IMR-90 (cell line): ENCODE measurements around the gene PRKN. TPM values are rescaled to one million over a fixed set of nuclear protein-coding genes. Genes with fewer than 3 reads are reported as not detected.
A peak's percentile ranks its signal among the peaks of the same experiment; 100 is the strongest.

Source experiments
- ATAC-seq: fragments of 200-7000 bp; cut with Tn5 transposase; 2 replicates; pipeline ENCODE4 v1.9.1; 2020; ENCODE audit warnings: low read depth, mild to moderate bottlenecking, moderate library complexity
- BruUV-seq: library from RNA; stranded (reverse); fragments of 400-500 nt; replicated peaks from 2 replicates; lab custom pipeline; 2021; lab: Mats Ljungman, UMichigan
- CTCF ChIA-PET: fragments of 300-600 bp; formaldehyde crosslinking; extraction: SDS; loops from one replicate; lab custom pipeline; 2021; ENCODE audit warnings: antibody characterized with exemption; lab: Yijun Ruan, JAX
- POLR2A ChIA-PET: fragments of 300-600 bp; sonication (Branson Sonifier 250); formaldehyde crosslinking; loops from one replicate; lab custom pipeline; 2022; ENCODE audit warnings: antibody characterized with exemption; ENCODE audit not compliant: unreplicated experiment; lab: Charles Lee
- DNase-seq: peaks from one replicate; pipeline ENCODE4 v3.0.0; 2013
- H2AFZ ChIP-seq: replicated peaks from 2 replicates; pipeline ENCODE3; 2013; ENCODE audit warnings: low read length, mild to moderate bottlenecking; ENCODE audit not compliant: poor library complexity
- H2AK5ac ChIP-seq: 2 replicates; pipeline ENCODE4 v1.6.1; 2013; ENCODE audit warnings: low read depth, low read length, inconsistent platforms
- H2AK9ac ChIP-seq: replicated peaks from 2 replicates; pipeline ENCODE3; 2013; ENCODE audit warnings: mild to moderate bottlenecking, low read depth, low read length, moderate library complexity; ENCODE audit not compliant: poor library complexity
- H2BK120ac ChIP-seq: 2 replicates; pipeline ENCODE4 v1.6.1; 2013; ENCODE audit warnings: low read depth, low read length, inconsistent platforms
- H2BK15ac ChIP-seq: 3 replicates; pipeline ENCODE4 v1.6.1; 2013; ENCODE audit warnings: low read depth, low read length, inconsistent platforms
- H2BK20ac ChIP-seq: 2 replicates; pipeline ENCODE4 v1.6.1; 2013; ENCODE audit warnings: low read depth, mild to moderate bottlenecking, inconsistent platforms, low read length, moderate library complexity
- H2BK5ac ChIP-seq: 2 replicates; pipeline ENCODE4 v1.6.1; 2013; ENCODE audit warnings: mild to moderate bottlenecking, low read depth, low read length, inconsistent platforms; ENCODE audit not compliant: poor library complexity, severe bottlenecking
- H3K14ac ChIP-seq: replicated peaks from 2 replicates; pipeline ENCODE4 v1.6.1; 2013; ENCODE audit warnings: low read depth, low read length, inconsistent platforms
- H3K18ac ChIP-seq: 2 replicates; pipeline ENCODE4 v1.6.1; 2013; ENCODE audit warnings: low read depth, low read length, control low read depth
- H3K23ac ChIP-seq: 2 replicates; pipeline ENCODE4 v1.6.1; 2013; ENCODE audit warnings: low read depth, low read length, inconsistent platforms
- H3K27ac ChIP-seq: 2 replicates; pipeline ENCODE4 v1.5.1; 2013; ENCODE audit warnings: mild to moderate bottlenecking, control low read depth, low read length; ENCODE audit not compliant: insufficient read depth
- H3K27me3 ChIP-seq: 2 replicates; pipeline ENCODE4 v1.6.1; 2013; ENCODE audit warnings: low read length; ENCODE audit not compliant: control insufficient read depth, insufficient read depth
- H3K36me3 ChIP-seq: 2 replicates; pipeline ENCODE4 v1.6.1; 2013; ENCODE audit warnings: low read length, mixed read lengths; ENCODE audit not compliant: control insufficient read depth, insufficient read depth
- H3K4ac ChIP-seq: 2 replicates; pipeline ENCODE4 v1.6.1; 2013; ENCODE audit warnings: low read depth, low read length, inconsistent platforms
- H3K4me1 ChIP-seq: 2 replicates; pipeline ENCODE4 v1.6.1; 2013; ENCODE audit warnings: low read length, mixed read lengths; ENCODE audit not compliant: control insufficient read depth, insufficient read depth
- H3K4me2 ChIP-seq: 2 replicates; pipeline ENCODE4 v1.6.1; 2013; ENCODE audit warnings: low read depth, mild to moderate bottlenecking, control low read depth, low read length, moderate library complexity
- H3K4me3 ChIP-seq: 2 replicates; pipeline ENCODE4 v1.5.1; 2013; ENCODE audit warnings: low read depth, mild to moderate bottlenecking, control low read depth, low read length, moderate library complexity; ENCODE audit not compliant: insufficient read depth
- H3K56ac ChIP-seq: 2 replicates; pipeline ENCODE4 v1.6.1; 2013; ENCODE audit warnings: low read length, inconsistent platforms; ENCODE audit not compliant: insufficient read depth; ENCODE audit errors: extremely low read depth
- H3K79me1 ChIP-seq, 2 experiments: 2 replicates each; pipeline ENCODE4 v1.6.1; 2013; ENCODE audit warnings: low read length in 2 of 2, inconsistent platforms in 1 of 2, low read depth in 1 of 2
- H3K9ac ChIP-seq: 2 replicates; pipeline ENCODE4 v1.6.1; 2013; ENCODE audit warnings: low read depth, low read length, control low read depth
- H3K9me1 ChIP-seq: 2 replicates; pipeline ENCODE4 v1.6.1; 2013; ENCODE audit warnings: low read length, inconsistent platforms; ENCODE audit not compliant: insufficient read depth
- H3K9me3 ChIP-seq: 2 replicates; pipeline ENCODE4 v1.6.1; 2013; ENCODE audit warnings: low read length; ENCODE audit not compliant: control insufficient read depth, insufficient read depth
- H4K20me1 ChIP-seq: 2 replicates; pipeline ENCODE4 v1.6.1; 2013; ENCODE audit warnings: low read length, inconsistent platforms; ENCODE audit not compliant: insufficient read depth
- H4K5ac ChIP-seq: 2 replicates; pipeline ENCODE4 v1.6.1; 2013; ENCODE audit warnings: mild to moderate bottlenecking, low read depth, low read length, control low read depth
- H4K8ac ChIP-seq, 2 experiments: 2 replicates each; pipeline ENCODE4 v1.6.1; 2013; ENCODE audit warnings: low read depth in 2 of 2, low read length in 2 of 2, control low read depth in 1 of 2, inconsistent platforms in 1 of 2
- H4K91ac ChIP-seq: 2 replicates; pipeline ENCODE4 v1.6.1; 2013; ENCODE audit warnings: low read depth, low read length, inconsistent platforms; ENCODE audit not compliant: insufficient read depth
- FOS ChIP-seq: fragments of 150-350 bp; IDR thresholded peaks from 2 replicates; pipeline ENCODE4 v1.6.1; 2016; ENCODE audit warnings: low read depth, low read length
- RFX5 ChIP-seq: IDR thresholded peaks from 2 replicates; pipeline ENCODE4 v1.8.0; 2012; ENCODE audit warnings: low read depth, mild to moderate bottlenecking, low read length, moderate library complexity
- WGBS, 2 experiments: methylation state at CpG; one replicate each; pipeline versions ENCODE4 v1.1.5 to v1.1.7; 2013; ENCODE audit warnings: missing lambda C conversion rate in 2 of 2; ENCODE audit not compliant: insufficient read length in 1 of 2; ENCODE audit errors: extremely low coverage in 2 of 2; 5-methylcytosine and 5-hydroxymethylcytosine counted together
- dilution Hi-C: fragments of 300-500 bp; cut with HindIII; formaldehyde crosslinking; loops from one replicate; pipeline ENCODE4 v1.14.3; 2018; ENCODE audit warnings: low sequenced_read_pairs; ENCODE audit not compliant: unreplicated experiment
- in situ Hi-C: fragments of 300-500 bp; cut with MboI; formaldehyde crosslinking; loops from 3 replicates; pipeline ENCODE4 v1.14.3; 2019; ENCODE audit warnings: low sequenced_read_pairs, inconsistent platforms, mixed read lengths
- intact Hi-C: fragments of 100-400 bp; cut with micrococcal nuclease; formaldehyde crosslinking; loops from 2 replicates; pipeline ENCODE4 v1.10.0; 2022
- polyA plus RNA-seq, 3 experiments: library from polyadenylated mRNA; depleted of rRNA; stranded (reverse); fragments of >200 nt; gene quantifications; 2 replicates each; pipeline ENCODE4 v1.2.3, GENCODE V29; 2012; ENCODE audit warnings: low replicate concordance in 1 of 3
- total RNA-seq: library from RNA; depleted of rRNA; stranded (reverse); fragments of >200 nt; gene quantifications from 2 replicates; pipeline ENCODE4 v1.2.3, GENCODE V29; 2012

PRKN gene
- total and polyA plus RNA-seq, 2 of the 4 experiments (the other 2 are of a cell fraction) = 0.15 to 0.18 TPM

DNA sequence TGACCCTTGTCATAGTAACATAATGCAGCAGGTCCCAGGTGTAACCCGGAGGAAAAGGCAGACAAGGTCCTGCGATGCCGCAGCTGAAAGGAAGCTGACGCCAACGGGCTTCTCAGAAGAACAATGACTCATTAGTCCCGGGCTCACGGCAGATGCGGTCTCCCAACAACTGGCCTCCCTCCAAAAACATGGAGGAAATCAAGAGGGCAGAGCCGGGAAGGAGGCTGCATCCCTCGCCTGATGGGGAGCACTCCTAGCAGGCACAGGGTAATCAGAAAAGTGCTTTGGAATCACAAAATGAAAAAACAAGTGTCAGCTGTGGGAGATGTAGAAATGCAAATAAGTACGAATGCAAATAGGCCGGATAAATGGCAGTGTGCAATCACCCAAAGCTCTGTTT, 1288.5 kb downstream of the PRKN start:
- no peaks in the 10 kb centered on the region for H4K20me1 ChIP-seq

More for the DNA sequence above, 1288.5 kb downstream of the PRKN start:
- Histone ChIP-seq H3K4ac (no peak overlapping the region), H4K5ac (no peak overlapping the region), H4K91ac (no peak overlapping the region), H3K4me3 (no peak overlapping the region), H4K8ac (0 out of 4 replicates have a peak overlapping the region, but pooled peaks of 1 of the 2 experiments have one; percentile 8), H3K79me1 (no peaks in the 10 kb centered on the region), H3K4me1 (no peaks in the 10 kb centered on the region), H3K14ac (no peak overlapping the region), H2BK120ac (no peak overlapping the region), H2BK5ac (no peak overlapping the region), H2AK5ac (no peak overlapping the region), H3K56ac (no peak overlapping the region), H2AK9ac (no peak overlapping the region), H3K23ac (no peak overlapping the region), H3K9me3 (no peaks in the 10 kb centered on the region), H3K18ac (no peak overlapping the region), H3K27me3 (no peaks in the 10 kb centered on the region), H3K36me3 (no peaks in the 10 kb centered on the region), H3K4me2 (peak overlapping the region; percentile 56; the same call in 1 of the 2 replicates), H2BK20ac (0 out of 2 replicates have a peak overlapping the region, but pooled peaks have one; percentile 9), H2BK15ac (no peak overlapping the region), H2AFZ (peak overlapping the region; percentile 40), H3K9me1 (no peaks in the 10 kb centered on the region), H3K9ac (no peak overlapping the region), H3K27ac (no peak overlapping the region)
- TF ChIP-seq FOS (peak; percentile 35; the same call in 1 of the 2 replicates), RFX5 (no peak)
- ATAC-seq (no peak), DNase-seq (peak; percentile 90)
- dilution Hi-C loops (no loop called here), in situ Hi-C loops (no loop called here), intact Hi-C loops (no loop called here)
- no TSS peak for BruUV-seq
- CTCF ChIA-PET = interaction anchor here (1.6 kb wide), 1 partner anchor 21 kb away, joined by 7 read pairs; no protein-coding TSS in a partner anchor
- 75% methylated on average over 6 of the region's 12 CpGs; no CpG with 5 or more reads in 1 of the 2 experiments for WGBS, 2 experiments
- POLR2A ChIA-PET = no interaction called here
